ENCODE data around the gene MALSU1. TPM values are rescaled to one million over a fixed set of nuclear protein-coding genes. Genes with fewer than 3 reads are reported as not detected.
A peak's percentile ranks its signal among the peaks of the same experiment; 100 is the strongest.

MALSU1 gene
- total RNA-seq, 1 donor from 2014 or later: 85.9 TPM

DNA sequence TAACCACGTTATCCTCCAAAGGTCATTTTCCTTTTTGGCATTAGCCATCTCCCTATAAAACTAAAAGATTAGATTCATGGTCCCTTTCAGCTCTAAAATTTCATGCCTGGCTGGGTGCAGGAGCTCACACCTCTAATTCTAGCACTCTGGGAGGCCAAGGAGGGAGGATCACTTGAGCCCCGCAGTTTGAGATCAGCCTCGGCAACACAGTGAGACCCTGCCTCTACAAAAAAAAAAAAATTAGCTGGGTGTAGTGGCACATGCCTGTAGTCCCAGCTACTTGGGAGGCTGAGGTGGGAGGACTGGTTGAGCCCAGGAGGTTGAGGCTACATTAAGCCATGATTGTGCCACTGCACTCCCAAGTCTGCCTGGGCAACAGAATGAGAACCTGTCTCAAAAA lies 57.0 kb downstream of the MALSU1 start:
- no peak overlapping the region for H3K4me3 ChIP-seq
- H3K27ac ChIP-seq (replicated peaks): no peak overlapping the region
- H3K4me1 ChIP-seq: no peaks in the 10 kb centered on the region
- intact Hi-C loops (cut with micrococcal nuclease): no loop called here
- DNase-seq: no peak
- TF ChIP-seq, protein P1, sequence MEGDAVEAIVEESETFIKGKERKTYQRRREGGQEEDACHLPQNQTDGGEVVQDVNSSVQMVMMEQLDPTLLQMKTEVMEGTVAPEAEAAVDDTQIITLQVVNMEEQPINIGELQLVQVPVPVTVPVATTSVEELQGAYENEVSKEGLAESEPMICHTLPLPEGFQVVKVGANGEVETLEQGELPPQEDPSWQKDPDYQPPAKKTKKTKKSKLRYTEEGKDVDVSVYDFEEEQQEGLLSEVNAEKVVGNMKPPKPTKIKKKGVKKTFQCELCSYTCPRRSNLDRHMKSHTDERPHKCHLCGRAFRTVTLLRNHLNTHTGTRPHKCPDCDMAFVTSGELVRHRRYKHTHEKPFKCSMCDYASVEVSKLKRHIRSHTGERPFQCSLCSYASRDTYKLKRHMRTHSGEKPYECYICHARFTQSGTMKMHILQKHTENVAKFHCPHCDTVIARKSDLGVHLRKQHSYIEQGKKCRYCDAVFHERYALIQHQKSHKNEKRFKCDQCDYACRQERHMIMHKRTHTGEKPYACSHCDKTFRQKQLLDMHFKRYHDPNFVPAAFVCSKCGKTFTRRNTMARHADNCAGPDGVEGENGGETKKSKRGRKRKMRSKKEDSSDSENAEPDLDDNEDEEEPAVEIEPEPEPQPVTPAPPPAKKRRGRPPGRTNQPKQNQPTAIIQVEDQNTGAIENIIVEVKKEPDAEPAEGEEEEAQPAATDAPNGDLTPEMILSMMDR (IDR thresholded peaks at IDR 0.05; ENCODE audit: borderline replicate concordance): no peak
- no peaks in the 10 kb centered on the region for H3K36me3 ChIP-seq
- H3K9me3 ChIP-seq (replicated peaks): no peaks in the 10 kb centered on the region
- peaks cover 26% of the 10 kb centered on the region for H3K27me3 ChIP-seq (ENCODE audit: low read depth)

DNA sequence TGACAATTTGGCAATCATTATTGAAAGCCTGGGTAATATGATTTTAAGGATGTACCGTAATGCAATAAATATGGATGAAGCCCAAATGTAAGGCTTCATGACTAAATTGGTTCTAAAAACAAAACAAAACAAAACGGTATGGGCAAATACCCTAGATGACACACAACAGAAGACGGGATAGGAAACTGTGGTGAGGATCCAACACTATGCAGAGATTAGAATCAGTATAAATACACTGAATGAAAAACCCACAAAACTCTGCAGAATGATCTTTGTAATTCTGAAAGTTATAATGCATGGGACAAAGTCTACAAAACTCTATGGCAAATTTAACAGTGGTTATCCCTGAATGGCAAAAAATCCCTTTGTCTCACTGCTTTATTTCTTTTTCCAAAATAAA lies 57.6 kb downstream of the MALSU1 start:
- intact Hi-C loops (cut with micrococcal nuclease): no loop called here
- H3K4me1 ChIP-seq: no peaks in the 10 kb centered on the region
- H3K27ac ChIP-seq (replicated peaks): no peak overlapping the region
- no peak for DNase-seq
- H3K4me3 ChIP-seq: no peak overlapping the region
- peaks cover 24% of the 10 kb centered on the region for H3K27me3 ChIP-seq (ENCODE audit: low read depth)
- no peaks in the 10 kb centered on the region for H3K36me3 ChIP-seq
- TF ChIP-seq, protein P1 (IDR thresholded peaks at IDR 0.05; ENCODE audit: borderline replicate concordance): no peak
- H3K9me3 ChIP-seq (replicated peaks): no peaks in the 10 kb centered on the region

DNA sequence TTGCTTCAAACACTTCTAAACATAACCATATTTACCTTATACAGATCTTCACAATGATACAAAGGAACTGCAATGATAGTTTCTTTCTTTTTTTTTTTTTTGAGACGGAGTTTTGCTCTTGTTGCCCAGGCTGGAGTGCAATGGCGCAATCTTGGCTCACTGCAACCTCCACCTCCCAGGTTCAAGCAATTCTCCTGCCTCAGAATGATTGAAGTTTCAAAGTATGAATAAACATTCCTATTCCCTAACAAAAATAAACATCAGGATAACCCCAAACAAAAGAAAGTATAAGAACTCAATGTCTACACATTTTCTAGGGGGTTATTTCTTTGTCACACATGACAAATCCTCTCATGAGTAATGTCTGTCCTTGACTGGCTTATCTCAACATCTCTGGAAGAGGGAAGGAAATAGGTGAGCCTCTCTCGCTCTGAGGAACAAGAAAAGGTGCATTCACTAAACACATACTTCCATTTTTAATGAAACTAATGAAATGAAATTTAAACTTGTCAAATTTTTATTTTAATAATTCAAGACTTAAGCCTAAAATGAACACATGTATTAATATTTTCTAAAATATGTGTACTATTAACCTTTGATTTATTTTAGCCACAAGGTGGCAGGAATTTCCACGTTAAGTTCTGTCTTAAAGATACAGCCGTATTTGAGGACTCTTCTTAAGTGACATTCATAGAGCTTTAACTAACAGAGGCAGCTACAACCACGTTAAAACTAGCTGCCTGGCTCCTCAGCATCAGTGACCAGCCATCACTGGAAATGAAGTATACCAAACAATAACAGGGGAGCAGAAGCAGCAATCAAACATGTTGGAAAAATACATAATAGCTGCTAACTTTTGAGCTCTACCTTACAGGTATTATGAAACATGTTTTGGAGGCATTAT lies 58.3 kb downstream of the MALSU1 start:
- TF ChIP-seq, protein P1 (IDR thresholded peaks at IDR 0.05; ENCODE audit: borderline replicate concordance): peak; percentile 30
- Histone ChIP-seq H3K4me3 (no peak overlapping the region), H3K27me3 (ENCODE audit: low read depth) (peaks cover 24% of the 10 kb centered on the region), H3K9me3 (replicated peaks) (no peaks in the 10 kb centered on the region), H3K36me3 (no peaks in the 10 kb centered on the region), H3K4me1 (no peaks in the 10 kb centered on the region), H3K27ac (replicated peaks) (no peak overlapping the region)
- intact Hi-C loops (cut with micrococcal nuclease): no loop called here
- DNase-seq: no peak

DNA sequence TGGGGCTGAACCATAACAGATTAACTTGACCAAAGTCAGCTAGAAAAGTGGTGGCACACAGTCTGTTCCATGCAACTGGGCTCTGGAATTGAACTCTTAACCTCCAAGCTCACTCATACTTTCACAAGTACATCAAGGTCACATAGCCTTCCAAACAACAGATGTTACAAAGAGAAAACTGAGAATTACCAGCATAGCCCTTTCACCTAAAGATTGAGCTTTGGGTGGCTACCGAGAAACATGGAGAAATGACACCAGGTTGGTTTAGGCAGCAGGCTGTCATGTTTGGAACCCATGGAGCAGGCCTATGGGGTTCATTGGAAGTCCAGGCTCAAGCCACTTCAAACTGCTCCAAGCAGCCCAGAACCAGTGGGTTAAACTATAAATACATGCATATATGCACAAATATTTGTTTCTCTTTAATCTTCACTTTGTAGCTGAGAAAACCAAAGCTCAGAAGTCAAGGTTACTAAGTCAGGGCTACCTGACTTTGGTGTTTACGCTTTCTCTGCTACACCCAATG lies 59.1 kb downstream of the MALSU1 start:
- H3K4me3 ChIP-seq: no peak overlapping the region
- no peaks in the 10 kb centered on the region for H3K36me3 ChIP-seq
- TF ChIP-seq, protein P1 (IDR thresholded peaks at IDR 0.05; ENCODE audit: borderline replicate concordance): no peak
- H3K4me1 ChIP-seq: no peaks in the 10 kb centered on the region
- no peak overlapping the region for H3K27ac ChIP-seq (replicated peaks)
- intact Hi-C loops (cut with micrococcal nuclease): no loop called here
- DNase-seq: no peak
- H3K27me3 ChIP-seq (ENCODE audit: low read depth): peaks cover 32% of the 10 kb centered on the region
- no peaks in the 10 kb centered on the region for H3K9me3 ChIP-seq (replicated peaks)

Other genes starting within 250 kb of the MALSU1 start
- gene KLHL7, start 193.6 kb upstream of the MALSU1 start, total RNA-seq: 150 TPM
- gene NUP42, start 117.3 kb upstream of the MALSU1 start, total RNA-seq: 20.3 TPM
- gene GPNMB, start 52.6 kb upstream of the MALSU1 start, total RNA-seq: 288 TPM
- 0.38 TPM for gene IGF2BP3, start 171.2 kb downstream of the MALSU1 start, total RNA-seq
- 25.6 TPM for gene TRA2A, start 232.6 kb downstream of the MALSU1 start, total RNA-seq